Ovary (tissue), 9 donors: ENCODE measurements around the gene DRD4. TPM values are rescaled to one million over a fixed set of nuclear protein-coding genes. Genes with fewer than 3 reads are reported as not detected.
"Not testable (repeated sequence)": the region's sequence is repeated elsewhere in the genome, so short reads cannot be mapped to it uniquely, and the experiment has no call there.

Experiments used
- DNase-seq, 5 donors: peaks; one replicate each; pipeline ENCODE4 v3.0.0-alpha.2; 2019 to 2020
- H3K27ac ChIP-seq, 2 donors: fragments of 200-600 bp; one replicate each; pipeline versions ENCODE4 v1.5.1 to v1.8.0; 2019 to 2022
- H3K27me3 ChIP-seq: fragments of 200-600 bp; one replicate; pipeline ENCODE4 v1.8.0; 2022
- H3K36me3 ChIP-seq: fragments of 200-600 bp; sonication (generic); one replicate; pipeline ENCODE4 v1.5.1; 2019
- H3K4me1 ChIP-seq: one replicate; pipeline ENCODE4 v1.8.1; 2013; ENCODE audit warnings: mild to moderate bottlenecking, moderate library complexity; ENCODE audit not compliant: insufficient read depth
- H3K4me3 ChIP-seq: fragments of 200-600 bp; sonication (generic); one replicate; pipeline ENCODE4 v1.5.1; 2017
- H3K9me3 ChIP-seq, 2 donors: fragments of 200-600 bp in 1 of 2; sonication (generic) in 1 of 2; one replicate each; pipeline versions ENCODE4 v1.5.1 to v1.8.1; 2013 to 2019; ENCODE audit warnings: mild to moderate bottlenecking in 1 of 2, moderate library complexity in 1 of 2
- EP300 ChIP-seq: sonication (generic); formaldehyde crosslinking; IDR thresholded peaks from one replicate; pipeline ENCODE4 v1.6.1; 2017; ENCODE audit warnings: antibody characterized with exemption
- POLR2A ChIP-seq: fragments of 450-650 bp; IDR thresholded peaks from one replicate; pipeline ENCODE4 v1.6.1; 2017; ENCODE audit warnings: antibody characterized with exemption, mild to moderate bottlenecking, moderate library complexity
- WGBS, 3 donors: extraction: QIAGEN DNeasy Blood & Tissue Kit in 1 of 3; methylation state at CpG; one replicate each; pipeline versions ENCODE4 v1.1.5 to v1.1.7; 2013 to 2017; 5-methylcytosine and 5-hydroxymethylcytosine counted together
- intact Hi-C, 4 donors: fragments of 100-400 bp; cut with DNase I; formaldehyde crosslinking; loops; one replicate each; pipeline versions ENCODE4 v1.11.0 to v1.15.1; 2022 to 2023
- polyA plus RNA-seq, 2 donors: library from polyadenylated mRNA; stranded (reverse); fragments of 200-250 nt in 1 of 2; fragments of 350-450 nt in 1 of 2; fragmentation: Illumina TruSeq in 1 of 2; extraction: RNeasy Lipid Tissue Mini Kit (QIAGEN cat#74804) in 1 of 2; gene quantifications; one replicate each; pipeline ENCODE4 v1.2.3, GENCODE V29; 2013 to 2014
- total RNA-seq, 7 donors: library from RNA; depleted of rRNA in 2 of 7; stranded (reverse); fragments of >200 nt in 2 of 7; fragmentation: NEBNext Ultra II Directional in 3 of 7; extraction: Animal tissue kit (Norgen Biotek cat#: 25700) in 3 of 7; gene quantifications; one replicate each; pipeline versions ENCODE4 v1.1.0 to v1.2.4, GENCODE V29; 2016 to 2023
- TF ChIP-seq, protein P1 (sequence below), 3 donors: fragments of 450-650 bp in 2 of 3; fragments of 200-600 bp in 1 of 3; IDR thresholded peaks; one replicate each; pipeline versions ENCODE4 v1.5.1 to v1.8.0; 2016 to 2022; ENCODE audit warnings: antibody characterized with exemption in 3 of 3, mild to moderate bottlenecking in 1 of 3
- donor health status: DM: no; HTN: no; CAD: no; lungs with moderate emphysema.
- donor health status: DM: no; HTN: no; CAD: no.
- donor health status: Bipolar disorder and iron deficiency.
- donor health status: DM: yes; HTN: yes; CAD: no.
- donor health status: DM: no; HTN: no; CAD: no.
- donor health status: DM: yes; HTN: yes; CAD: no.

Gene DRD4
- total and polyA plus RNA-seq, 9 donors: 0.57 to 3.3 (median 1.6) TPM; not detected in 1

- Histone ChIP-seq H3K27me3 (no peaks in the 10 kb centered on the region), H3K27ac (no peak overlapping the region), H3K36me3 (no peaks in the 10 kb centered on the region), H3K4me1 (no peaks in the 10 kb centered on the region), H3K9me3 (no peaks in the 10 kb centered on the region), H3K4me3 (no peak overlapping the region)
- TF ChIP-seq POLR2A (no peak), EP300 (no peak)
- TF ChIP-seq, protein P1, sequence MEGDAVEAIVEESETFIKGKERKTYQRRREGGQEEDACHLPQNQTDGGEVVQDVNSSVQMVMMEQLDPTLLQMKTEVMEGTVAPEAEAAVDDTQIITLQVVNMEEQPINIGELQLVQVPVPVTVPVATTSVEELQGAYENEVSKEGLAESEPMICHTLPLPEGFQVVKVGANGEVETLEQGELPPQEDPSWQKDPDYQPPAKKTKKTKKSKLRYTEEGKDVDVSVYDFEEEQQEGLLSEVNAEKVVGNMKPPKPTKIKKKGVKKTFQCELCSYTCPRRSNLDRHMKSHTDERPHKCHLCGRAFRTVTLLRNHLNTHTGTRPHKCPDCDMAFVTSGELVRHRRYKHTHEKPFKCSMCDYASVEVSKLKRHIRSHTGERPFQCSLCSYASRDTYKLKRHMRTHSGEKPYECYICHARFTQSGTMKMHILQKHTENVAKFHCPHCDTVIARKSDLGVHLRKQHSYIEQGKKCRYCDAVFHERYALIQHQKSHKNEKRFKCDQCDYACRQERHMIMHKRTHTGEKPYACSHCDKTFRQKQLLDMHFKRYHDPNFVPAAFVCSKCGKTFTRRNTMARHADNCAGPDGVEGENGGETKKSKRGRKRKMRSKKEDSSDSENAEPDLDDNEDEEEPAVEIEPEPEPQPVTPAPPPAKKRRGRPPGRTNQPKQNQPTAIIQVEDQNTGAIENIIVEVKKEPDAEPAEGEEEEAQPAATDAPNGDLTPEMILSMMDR (IDR thresholded peaks at IDR 0.05): no peak
- WGBS, 3 donors: 88 to 92% (median 89%) methylated on average over 15 of the region's 15 CpGs
- intact Hi-C loops: no loop called here
- no peak for DNase-seq
Observed at GRCh38 chr11:653837-654236, 16.8 kb downstream of the DRD4 start.

- H3K36me3 ChIP-seq, H3K27ac ChIP-seq, H3K4me1 ChIP-seq, H3K27me3 ChIP-seq, H3K9me3 ChIP-seq, DNase-seq, H3K4me3 ChIP-seq, intact Hi-C loops: not testable (repeated sequence)
- WGBS, 3 donors: 89 to 94% (median 90%) methylated on average over 12 of the region's 12 CpGs
Observed at GRCh38 chr11:654444-654843, 17.4 kb downstream of the DRD4 start.

DNA sequence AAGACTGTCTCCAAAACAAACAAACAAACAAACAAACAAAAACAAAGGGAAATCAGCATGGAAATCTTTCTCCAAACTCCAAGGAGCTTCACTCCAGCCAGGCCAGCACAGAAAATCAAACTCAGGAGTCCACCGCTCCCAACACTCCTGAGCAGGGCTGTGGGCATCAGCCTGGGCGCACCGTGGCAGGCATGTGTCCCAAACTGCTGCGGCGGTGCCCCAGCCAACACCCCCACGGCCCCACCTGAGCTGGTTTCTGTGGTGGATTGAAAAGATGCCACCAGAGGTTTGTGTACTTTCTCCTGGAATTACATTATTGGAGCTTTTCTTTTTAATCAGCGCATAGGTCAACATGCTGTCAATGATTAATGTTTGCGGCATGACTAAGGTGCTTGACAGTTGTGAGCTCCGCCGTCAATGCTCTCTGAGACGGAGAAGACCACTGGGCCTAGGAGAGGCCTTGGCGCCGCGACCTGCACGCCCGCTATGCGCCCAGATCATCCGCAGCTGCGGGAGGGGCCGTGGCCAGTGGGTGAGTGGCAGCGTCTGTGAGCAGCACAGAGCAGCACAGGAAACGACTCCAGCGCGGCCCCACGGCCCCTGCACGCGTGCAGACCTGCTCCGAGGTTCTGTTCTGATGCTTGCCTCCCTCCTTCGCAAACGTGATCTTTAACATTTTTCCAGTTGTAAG is 18.1 kb downstream of the DRD4 start:
- H3K27me3 ChIP-seq: no peaks in the 10 kb centered on the region
- DNase-seq: no peak
- WGBS, 3 donors: 88 to 91% (median 90%) methylated on average over 30 of the region's 30 CpGs
- H3K27ac ChIP-seq: no peak overlapping the region
- H3K9me3 ChIP-seq: no peaks in the 10 kb centered on the region
- no peak overlapping the region for H3K4me3 ChIP-seq
- H3K4me1 ChIP-seq: no peaks in the 10 kb centered on the region
- H3K36me3 ChIP-seq: no peaks in the 10 kb centered on the region
- TF ChIP-seq EP300: no peak
- TF ChIP-seq, protein P1 (IDR thresholded peaks at IDR 0.05): no peak
- TF ChIP-seq POLR2A: no peak
- intact Hi-C loops: no loop called here

DNA sequence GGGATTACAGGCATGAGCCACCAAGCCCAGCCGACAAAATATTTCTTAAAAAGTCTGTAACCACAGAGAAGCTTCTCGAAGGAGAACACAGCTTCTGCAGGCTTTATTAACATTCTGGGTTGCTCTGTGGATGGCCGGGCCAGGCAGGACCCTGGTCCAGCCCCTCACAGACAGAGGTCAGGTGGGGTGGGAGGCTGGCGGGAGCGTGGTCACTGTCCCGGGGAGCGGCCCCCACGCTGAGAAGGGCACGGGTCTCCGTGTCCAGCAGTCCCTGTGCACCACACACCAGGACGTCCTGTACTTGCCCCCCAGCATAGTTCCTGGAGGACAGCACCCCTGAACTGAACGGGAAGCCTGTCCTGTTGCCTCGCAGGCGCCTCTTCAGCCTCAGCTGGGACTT is 19.4 kb downstream of the DRD4 start:
- Histone ChIP-seq H3K27ac (no peak overlapping the region), H3K9me3 (no peaks in the 10 kb centered on the region), H3K4me3 (no peak overlapping the region), H3K36me3 (no peaks in the 10 kb centered on the region), H3K4me1 (no peaks in the 10 kb centered on the region), H3K27me3 (no peaks in the 10 kb centered on the region)
- no peak for TF ChIP-seq EP300
- TF ChIP-seq POLR2A: no peak
- TF ChIP-seq, protein P1 (IDR thresholded peaks at IDR 0.05): no peak
- intact Hi-C loops: no loop called here
- 84 to 87% (median 85%) methylated on average over 14 of the region's 14 CpGs for WGBS, 3 donors
- no peak for DNase-seq

- H3K27me3 ChIP-seq: no peaks in the 10 kb centered on the region
- intact Hi-C loops: no loop called here
- H3K9me3 ChIP-seq: no peaks in the 10 kb centered on the region
- no peak overlapping the region for H3K27ac ChIP-seq
- DNase-seq: no peak
- H3K4me3 ChIP-seq: no peak overlapping the region
- H3K4me1 ChIP-seq: no peaks in the 10 kb centered on the region
- WGBS, 3 donors: 78 to 88% (median 80%) methylated on average over 7 of the region's 7 CpGs
- no peaks in the 10 kb centered on the region for H3K36me3 ChIP-seq
- TF ChIP-seq POLR2A (no peak), EP300 (no peak)
- TF ChIP-seq, protein P1 (IDR thresholded peaks at IDR 0.05): no peak
Observed at GRCh38 chr11:656866-657265, 19.8 kb downstream of the DRD4 start.
